Fibroblast of lung (primary cell): ENCODE measurements around the gene TMEM132C. TPM values are rescaled to one million over a fixed set of nuclear protein-coding genes. Genes with fewer than 3 reads are reported as not detected.

Experiments used
- DNase-seq, 2 donors: peaks; one replicate each; pipeline versions ENCODE4 v3.0.0 to v3.0.0-alpha.2; 2010; ENCODE audit warnings: low read depth in 2 of 2
- H2AFZ ChIP-seq: 2 replicates; pipeline ENCODE4 v1.5.1; 2012; ENCODE audit warnings: low read length, control low read depth, inconsistent platforms
- H3K27ac ChIP-seq: 2 replicates; pipeline ENCODE4 v1.5.1; 2011; ENCODE audit warnings: low read length, control low read depth; ENCODE audit not compliant: insufficient read depth
- H3K27me3 ChIP-seq: 2 replicates; pipeline ENCODE4 v1.5.1; 2011; ENCODE audit warnings: mild to moderate bottlenecking, low read length; ENCODE audit not compliant: control insufficient read depth, insufficient read depth
- H3K36me3 ChIP-seq: 2 replicates; pipeline ENCODE4 v1.5.1; 2011; ENCODE audit warnings: low read length; ENCODE audit not compliant: control insufficient read depth, insufficient read depth
- H3K4me1 ChIP-seq: 2 replicates; pipeline ENCODE4 v1.5.1; 2011; ENCODE audit warnings: low read length; ENCODE audit not compliant: control insufficient read depth, insufficient read depth; ENCODE audit errors: extremely low read depth
- H3K4me2 ChIP-seq: 2 replicates; pipeline ENCODE4 v1.5.1; 2011; ENCODE audit warnings: low read length, control low read depth; ENCODE audit not compliant: insufficient read depth; ENCODE audit errors: extremely low read depth
- H3K4me3 ChIP-seq, 4 experiments: fragments of 200-600 bp in 1 of 4; sonication (generic) in 1 of 4; replicated peaks in 1 of 4; 2 replicates each; pipeline ENCODE4 v1.5.1; 2011 to 2016; ENCODE audit warnings: low read length in 4 of 4, low read depth in 3 of 4, mild to moderate bottlenecking in 3 of 4, control low read depth in 2 of 4, inconsistent platforms in 1 of 4, mixed read lengths in 1 of 4; ENCODE audit not compliant: insufficient read depth in 1 of 4; ENCODE audit errors: control extremely low read depth in 1 of 4
- H3K79me2 ChIP-seq: 2 replicates; pipeline ENCODE4 v1.5.1; 2012; ENCODE audit warnings: mild to moderate bottlenecking, low read length, inconsistent platforms; ENCODE audit not compliant: control insufficient read depth, insufficient read depth
- H3K9ac ChIP-seq: 2 replicates; pipeline ENCODE4 v1.5.1; 2011; ENCODE audit warnings: mild to moderate bottlenecking, low read length, control low read depth; ENCODE audit not compliant: insufficient read depth
- H3K9me3 ChIP-seq: 2 replicates; pipeline ENCODE4 v1.5.1; 2012; ENCODE audit warnings: low read depth, low read length; ENCODE audit not compliant: control insufficient read depth, insufficient read depth
- H4K20me1 ChIP-seq: 2 replicates; pipeline ENCODE4 v1.5.1; 2011; ENCODE audit warnings: low read length; ENCODE audit not compliant: control insufficient read depth, insufficient read depth; ENCODE audit errors: extremely low read depth
- CTCF ChIP-seq, 2 donors: IDR thresholded peaks in 1 of 2; conservative IDR thresholded peaks in 1 of 2; 1 replicate in 1 of 2; 2 replicates in 1 of 2; pipeline ENCODE4 v1.5.1; 2011 to 2012; ENCODE audit warnings: low read length in 2 of 2, control low read depth in 1 of 2, inconsistent platforms in 1 of 2, low read depth in 1 of 2, mild to moderate bottlenecking in 1 of 2
- EZH2 ChIP-seq: IDR thresholded peaks from 2 replicates; pipeline ENCODE4 v1.5.1; 2012; ENCODE audit warnings: low read length, control low read depth, mild to moderate bottlenecking; ENCODE audit errors: missing control alignments
- polyA plus RNA-seq, 2 donors: library from polyadenylated mRNA; depleted of rRNA in 1 of 2; stranded (reverse) in 1 of 2; unstranded in 1 of 2; fragments of >200 nt; gene quantifications; 2 replicates each; pipeline ENCODE4 v1.2.1, GENCODE V29; 2011 to 2012; ENCODE audit warnings: missing spikeins in 1 of 2
- total RNA-seq: library from RNA; depleted of rRNA; stranded (reverse); fragments of >200 nt; gene quantifications from 2 replicates; pipeline ENCODE4 v1.2.1, GENCODE V29; 2014

Gene TMEM132C
- total and polyA plus RNA-seq, 2 donors (not counting 1 experiment from before 2014, with no cell fraction given), result not detected

DNA sequence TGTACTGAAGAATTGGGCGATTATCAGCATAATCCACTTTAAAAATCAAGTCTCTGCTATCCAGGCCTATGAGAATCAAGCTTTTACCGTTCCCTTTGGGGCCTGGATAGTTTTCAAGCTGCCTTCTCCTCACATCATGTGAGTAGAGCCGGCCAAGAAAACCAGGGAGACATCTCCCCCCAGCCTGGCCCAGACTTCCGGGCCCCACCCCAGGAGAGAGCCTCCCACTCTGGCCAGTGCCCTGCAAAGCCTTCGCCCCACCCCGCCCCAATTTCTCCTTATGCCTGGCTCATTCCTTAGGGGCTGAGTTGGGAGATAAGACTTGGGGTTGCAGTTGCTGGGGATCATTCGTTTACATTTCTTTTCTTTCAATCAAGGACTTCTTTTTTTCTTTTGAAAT lies 1.4 kb upstream of the TMEM132C start:
- no peaks in the 10 kb centered on the region for H3K9me3 ChIP-seq
- DNase-seq, result no peak
- H3K9ac ChIP-seq, result no peak overlapping the region
- H3K4me1 ChIP-seq, result no peaks in the 10 kb centered on the region
- no peaks in the 10 kb centered on the region for H3K27me3 ChIP-seq
- no peak overlapping the region for H3K4me3 ChIP-seq
- no peaks in the 10 kb centered on the region for H4K20me1 ChIP-seq
- no peaks in the 10 kb centered on the region for H3K36me3 ChIP-seq
- no peak overlapping the region for H2AFZ ChIP-seq
- H3K79me2 ChIP-seq, result no peaks in the 10 kb centered on the region
- no peak overlapping the region for H3K27ac ChIP-seq
- TF ChIP-seq CTCF (conservative IDR thresholded peaks at IDR 0.05 in 1 of 2, IDR thresholded peaks at IDR 0.05 in 1 of 2; ENCODE audit: low read depth in 1 of 2, low read length in 2 of 2) (no peak), EZH2 (no peak)
- no peak overlapping the region for H3K4me2 ChIP-seq

DNA sequence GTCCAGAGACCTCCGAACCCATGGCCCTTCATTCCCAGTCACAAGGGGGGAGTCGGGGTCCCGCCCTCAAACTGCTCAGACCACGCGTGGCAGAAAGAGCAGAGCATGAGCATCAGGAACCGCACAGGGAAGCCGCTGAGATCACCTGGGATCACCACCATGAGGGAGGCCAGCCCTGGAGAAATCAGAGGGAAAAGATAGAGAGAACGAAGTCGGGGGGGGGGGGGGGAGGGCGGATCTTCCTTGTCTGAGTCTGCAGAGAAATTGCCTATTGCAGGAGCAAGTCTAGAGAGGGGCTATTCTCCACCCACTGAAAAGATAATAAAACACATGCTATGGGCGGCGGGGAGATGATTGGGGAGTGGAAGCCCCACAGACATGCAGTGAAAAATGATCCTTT lies 884 bp upstream of the TMEM132C start:
- Histone ChIP-seq H4K20me1 (no peaks in the 10 kb centered on the region), H3K9me3 (no peaks in the 10 kb centered on the region), H3K4me3 (no peak overlapping the region), H3K27ac (no peak overlapping the region), H3K36me3 (no peaks in the 10 kb centered on the region), H3K4me2 (no peak overlapping the region), H3K27me3 (no peaks in the 10 kb centered on the region), H3K9ac (no peak overlapping the region), H2AFZ (no peak overlapping the region), H3K79me2 (no peaks in the 10 kb centered on the region), H3K4me1 (no peaks in the 10 kb centered on the region)
- TF ChIP-seq EZH2, result no peak
- no peak for TF ChIP-seq CTCF (conservative IDR thresholded peaks at IDR 0.05 in 1 of 2, IDR thresholded peaks at IDR 0.05 in 1 of 2; ENCODE audit: low read depth in 1 of 2, low read length in 2 of 2)
- no peak for DNase-seq

GRCh38 chr12:128266541-128267130 lies 334 bp upstream of the TMEM132C start:
- H3K79me2 ChIP-seq, result no peaks in the 10 kb centered on the region
- H3K27me3 ChIP-seq, result no peaks in the 10 kb centered on the region
- H3K9ac ChIP-seq, result no peak overlapping the region
- no peak for TF ChIP-seq CTCF (conservative IDR thresholded peaks at IDR 0.05 in 1 of 2, IDR thresholded peaks at IDR 0.05 in 1 of 2; ENCODE audit: low read depth in 1 of 2, low read length in 2 of 2)
- no peak for TF ChIP-seq EZH2
- H3K4me1 ChIP-seq, result no peaks in the 10 kb centered on the region
- H3K4me2 ChIP-seq, result no peak overlapping the region
- no peaks in the 10 kb centered on the region for H4K20me1 ChIP-seq
- H3K9me3 ChIP-seq, result no peaks in the 10 kb centered on the region
- no peak overlapping the region for H3K4me3 ChIP-seq
- H3K36me3 ChIP-seq, result no peaks in the 10 kb centered on the region
- no peak for DNase-seq
- H2AFZ ChIP-seq, result no peak overlapping the region
- H3K27ac ChIP-seq, result no peak overlapping the region
